ENCODE data around the gene FAM89A. TPM values are rescaled to one million over a fixed set of nuclear protein-coding genes. Genes with fewer than 3 reads are reported as not detected.
A peak's percentile ranks its signal among the peaks of the same experiment; 100 is the strongest.

Gene FAM89A
- total RNA-seq, 3 donors from 2014 or later (not counting 1 experiment from before 2014, with no cell fraction given): 1.4 to 2.5 (median 2.0) TPM

DNA sequence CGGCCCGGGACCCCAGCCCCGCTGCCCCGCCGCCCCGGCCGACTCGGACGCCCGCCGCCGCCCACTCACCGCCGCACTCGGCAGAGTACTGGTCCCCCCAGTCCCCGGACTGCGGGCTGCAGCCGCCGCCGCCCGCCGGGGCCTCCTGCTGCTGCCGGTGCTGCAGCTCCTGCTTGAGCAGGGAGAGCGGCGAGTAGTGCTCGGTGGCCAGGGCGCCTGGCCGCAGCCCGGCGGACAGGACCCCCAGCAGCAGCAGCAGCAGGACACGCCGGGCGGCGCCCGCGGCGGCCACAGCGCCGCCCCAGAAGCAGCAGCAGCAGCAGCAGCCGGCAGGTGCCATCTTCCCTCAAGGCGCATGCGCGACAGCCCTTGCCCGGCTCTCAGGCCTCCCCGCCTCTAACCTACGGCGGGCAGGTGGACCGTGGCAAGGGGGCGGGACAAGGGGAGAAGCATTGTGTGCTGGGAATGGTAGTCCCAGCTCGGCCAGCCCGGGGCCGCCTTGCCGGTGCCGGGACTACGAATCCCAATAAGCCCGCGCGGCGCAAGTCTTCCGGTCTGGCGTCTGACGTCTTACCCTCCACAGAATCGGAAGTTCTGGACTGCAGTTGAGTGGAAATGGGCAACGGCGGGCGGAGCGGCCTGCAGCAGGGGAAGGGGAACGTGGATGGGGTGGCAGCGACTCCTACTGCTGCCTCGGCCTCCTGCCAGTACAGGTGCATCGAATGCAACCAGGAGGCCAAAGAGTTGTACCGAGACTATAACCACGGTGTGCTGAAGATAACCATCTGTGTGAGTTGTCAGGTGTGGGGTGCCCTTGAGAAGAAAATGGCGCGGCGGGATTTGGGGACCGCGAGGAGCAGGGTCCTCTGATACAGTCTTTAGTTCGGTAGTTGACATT, 61.3 kb downstream of the FAM89A start, which contains the start of the genes ARV1 and TTC13:
ARV1 (plus strand) TSS at position 604 of the 898 bp plus-strand sequence; CDS start at position 616, 12 bp downstream.
TTC13 (minus strand) TSS at position 371 of the 898 bp plus-strand sequence; CDS start at position 340, 31 bp downstream.
- peak within 1 kb of the TSS in 1 of 2 donors; percentile 97 for H3K27ac Mint-ChIP-seq
- under 1% methylated on average over 79 of the region's 79 CpGs for WGBS (ENCODE audit: insufficient coverage)
- Histone ChIP-seq H3K27ac (ENCODE audit: low read length) (peak within 1 kb of the TSS; percentile 82), H3K36me3 (ENCODE audit: control insufficient read depth, insufficient read depth, low read length) (peaks cover 19% of the 10 kb centered on the region), H3K4me3 (ENCODE audit: low read length) (peak within 1 kb of the TSS; percentile 57), H3K4me1 (ENCODE audit: control insufficient read depth, insufficient read depth, low read length) (peaks cover 40% of the 10 kb centered on the region), H3K9me3 (ENCODE audit: control insufficient read depth, insufficient read depth, low read length) (no peaks in the 10 kb centered on the region), H3K27me3 (ENCODE audit: control insufficient read depth, insufficient read depth, low read length) (no peaks in the 10 kb centered on the region)
- H3K9me3 Mint-ChIP-seq: no peaks in the 10 kb centered on the region
- intact Hi-C loops (cut with micrococcal nuclease): loop anchor here (1.0 to 5.0 kb wide), 5 partner anchors 60 to 549 kb away; partner anchors contain the start of genes COG2, EXOC8, SPRTN and TSNAX
- H3K4me3 Mint-ChIP-seq: peak within 1 kb of the TSS; percentile 99
- TF ChIP-seq, protein P1, sequence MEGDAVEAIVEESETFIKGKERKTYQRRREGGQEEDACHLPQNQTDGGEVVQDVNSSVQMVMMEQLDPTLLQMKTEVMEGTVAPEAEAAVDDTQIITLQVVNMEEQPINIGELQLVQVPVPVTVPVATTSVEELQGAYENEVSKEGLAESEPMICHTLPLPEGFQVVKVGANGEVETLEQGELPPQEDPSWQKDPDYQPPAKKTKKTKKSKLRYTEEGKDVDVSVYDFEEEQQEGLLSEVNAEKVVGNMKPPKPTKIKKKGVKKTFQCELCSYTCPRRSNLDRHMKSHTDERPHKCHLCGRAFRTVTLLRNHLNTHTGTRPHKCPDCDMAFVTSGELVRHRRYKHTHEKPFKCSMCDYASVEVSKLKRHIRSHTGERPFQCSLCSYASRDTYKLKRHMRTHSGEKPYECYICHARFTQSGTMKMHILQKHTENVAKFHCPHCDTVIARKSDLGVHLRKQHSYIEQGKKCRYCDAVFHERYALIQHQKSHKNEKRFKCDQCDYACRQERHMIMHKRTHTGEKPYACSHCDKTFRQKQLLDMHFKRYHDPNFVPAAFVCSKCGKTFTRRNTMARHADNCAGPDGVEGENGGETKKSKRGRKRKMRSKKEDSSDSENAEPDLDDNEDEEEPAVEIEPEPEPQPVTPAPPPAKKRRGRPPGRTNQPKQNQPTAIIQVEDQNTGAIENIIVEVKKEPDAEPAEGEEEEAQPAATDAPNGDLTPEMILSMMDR (IDR thresholded peaks at IDR 0.05): peak; percentile 35
- H3K36me3 Mint-ChIP-seq: no peaks in the 10 kb centered on the region
- H3K4me1 Mint-ChIP-seq: peaks cover 31 to 49% of the 10 kb centered on the region in 2 donors
- DNase-seq (peak; percentile 92 to 96), ATAC-seq (peak; percentile 94 to 99 (median 94))
- H3K27me3 Mint-ChIP-seq (ENCODE audit: low read depth in 2 of 2): no peaks in the 10 kb centered on the region

DNA sequence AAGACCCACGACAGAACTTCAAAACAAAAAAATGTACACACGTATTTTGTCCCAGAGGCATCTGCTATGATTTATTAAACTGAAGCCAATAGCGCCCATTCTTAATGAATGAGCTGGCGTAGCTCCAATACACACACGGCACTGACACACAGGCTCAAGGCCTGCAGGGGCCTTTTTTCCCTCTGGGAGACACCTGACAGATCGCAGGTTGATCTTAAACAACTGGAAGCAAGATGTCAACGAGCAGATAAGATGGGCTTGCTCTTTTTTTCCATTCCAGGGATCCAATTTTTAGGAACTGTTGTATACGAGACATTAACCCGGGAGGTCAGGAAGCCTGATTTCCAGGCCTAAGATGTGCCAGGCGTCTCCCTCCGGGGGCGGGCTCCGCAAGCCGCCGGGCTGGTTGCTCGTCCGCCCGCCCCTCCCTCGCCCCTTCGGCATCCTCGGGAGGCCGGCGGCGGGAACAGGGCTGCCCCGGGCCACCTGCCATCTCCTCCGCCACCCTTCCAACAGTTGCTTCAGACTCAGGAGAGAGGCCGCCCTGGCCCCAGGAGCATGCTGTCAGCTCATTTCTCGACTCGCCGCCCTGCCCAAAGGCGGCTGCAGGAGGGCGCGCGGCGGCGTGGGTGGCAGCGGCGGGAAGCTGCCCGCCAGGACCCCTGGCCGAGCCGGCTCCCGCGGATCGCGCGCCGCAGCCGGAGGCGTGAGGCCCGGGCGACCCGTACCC, 62.1 kb downstream of the FAM89A start:
- Histone ChIP-seq H3K9me3 (ENCODE audit: control insufficient read depth, insufficient read depth, low read length) (no peaks in the 10 kb centered on the region), H3K4me1 (ENCODE audit: control insufficient read depth, insufficient read depth, low read length) (peaks cover 44% of the 10 kb centered on the region), H3K27me3 (ENCODE audit: control insufficient read depth, insufficient read depth, low read length) (no peaks in the 10 kb centered on the region), H3K4me3 (ENCODE audit: low read length) (peak overlapping the region; percentile 57), H3K27ac (ENCODE audit: low read length) (peak overlapping the region; percentile 82), H3K36me3 (ENCODE audit: control insufficient read depth, insufficient read depth, low read length) (peaks cover 19% of the 10 kb centered on the region)
- Mint-ChIP-seq H3K4me3 (peak overlapping the region; percentile 99), H3K36me3 (no peaks in the 10 kb centered on the region), H3K9me3 (no peaks in the 10 kb centered on the region), H3K4me1 (peaks cover 37 to 54% of the 10 kb centered on the region in 2 donors), H3K27me3 (ENCODE audit: low read depth in 2 of 2) (no peaks in the 10 kb centered on the region), H3K27ac (peak overlapping the region in 1 of 2 donors; percentile 97)
- DNase-seq (peak in 1 of 2 donors; percentile 69), ATAC-seq (peak in 1 of 3 donors; percentile 0)
- intact Hi-C loops (cut with micrococcal nuclease): loop anchor here (2.0 to 5.0 kb wide), 4 partner anchors 61 to 549 kb away; partner anchors contain the start of genes COG2, EXOC8, SPRTN and TSNAX
- WGBS (ENCODE audit: insufficient coverage): under 1% methylated on average over 52 of the region's 52 CpGs
- TF ChIP-seq, protein P1 (IDR thresholded peaks at IDR 0.05): no peak

DNA sequence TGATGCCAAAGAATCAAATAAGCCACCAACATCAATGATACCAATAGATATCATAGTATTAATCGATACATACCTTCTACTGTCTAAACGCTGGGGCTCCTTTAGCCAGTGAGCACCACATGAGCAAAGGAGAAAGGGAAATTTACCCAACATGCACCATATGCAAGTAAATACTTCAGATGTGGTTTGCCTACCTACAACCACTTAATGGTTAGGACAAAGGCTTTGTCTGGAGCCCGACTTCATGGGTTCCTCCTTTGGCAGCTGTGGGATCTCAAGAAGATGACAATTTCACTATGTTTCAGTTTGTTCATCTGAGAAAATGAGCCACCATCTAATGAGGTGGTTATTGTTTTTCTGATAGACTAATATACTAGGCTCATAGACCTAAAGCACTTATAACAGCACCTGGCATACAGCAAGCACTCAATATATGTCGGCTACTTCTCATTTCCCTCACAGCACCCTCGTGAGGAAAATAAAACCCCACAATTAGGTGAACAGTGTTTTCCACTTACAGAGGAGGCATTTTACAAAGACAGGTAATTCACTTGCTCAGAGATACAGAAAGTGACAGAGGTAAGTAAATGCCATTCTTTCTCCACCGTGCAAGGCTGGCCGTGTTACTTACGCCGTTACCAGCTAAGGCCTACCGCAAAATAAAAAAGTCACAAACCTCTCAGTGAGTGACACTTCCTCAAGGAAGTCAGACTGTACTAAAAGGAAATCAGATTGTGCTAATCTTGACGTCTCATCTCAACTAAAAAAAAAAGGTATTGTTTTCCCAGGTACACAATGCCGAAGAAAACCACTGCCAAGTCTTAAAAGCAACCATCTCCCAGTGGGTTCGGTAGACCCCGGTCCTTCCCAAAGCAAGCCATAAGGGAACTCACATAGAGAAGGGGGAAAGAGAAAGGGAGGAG, 63.0 kb downstream of the FAM89A start:
- Mint-ChIP-seq H3K27ac (peak overlapping the region in 1 of 2 donors; percentile 97), H3K36me3 (no peaks in the 10 kb centered on the region), H3K9me3 (no peaks in the 10 kb centered on the region), H3K27me3 (ENCODE audit: low read depth in 2 of 2) (no peaks in the 10 kb centered on the region), H3K4me3 (peak overlapping the region; percentile 99), H3K4me1 (peaks cover 46 to 62% of the 10 kb centered on the region in 2 donors)
- intact Hi-C loops (cut with micrococcal nuclease): loop anchor here (5.0 kb wide), 2 partner anchors 360 to 550 kb away; partner anchors contain the start of genes EXOC8, SPRTN and TSNAX
- Histone ChIP-seq H3K4me1 (ENCODE audit: control insufficient read depth, insufficient read depth, low read length) (peaks cover 49% of the 10 kb centered on the region), H3K9me3 (ENCODE audit: control insufficient read depth, insufficient read depth, low read length) (no peaks in the 10 kb centered on the region), H3K27ac (ENCODE audit: low read length) (peak overlapping the region; percentile 82), H3K4me3 (ENCODE audit: low read length) (peak overlapping the region; percentile 57), H3K36me3 (ENCODE audit: control insufficient read depth, insufficient read depth, low read length) (peaks cover 17% of the 10 kb centered on the region), H3K27me3 (ENCODE audit: control insufficient read depth, insufficient read depth, low read length) (no peaks in the 10 kb centered on the region)
- WGBS (ENCODE audit: insufficient coverage): 15% methylated on average over 11 of the region's 14 CpGs
- TF ChIP-seq, protein P1 (IDR thresholded peaks at IDR 0.05): no peak
- DNase-seq: peak in 1 of 2 donors; percentile 83
- peak; percentile 9 to 28 (median 26) for ATAC-seq
